ENCODE data around the gene ERGIC1.

DNA sequence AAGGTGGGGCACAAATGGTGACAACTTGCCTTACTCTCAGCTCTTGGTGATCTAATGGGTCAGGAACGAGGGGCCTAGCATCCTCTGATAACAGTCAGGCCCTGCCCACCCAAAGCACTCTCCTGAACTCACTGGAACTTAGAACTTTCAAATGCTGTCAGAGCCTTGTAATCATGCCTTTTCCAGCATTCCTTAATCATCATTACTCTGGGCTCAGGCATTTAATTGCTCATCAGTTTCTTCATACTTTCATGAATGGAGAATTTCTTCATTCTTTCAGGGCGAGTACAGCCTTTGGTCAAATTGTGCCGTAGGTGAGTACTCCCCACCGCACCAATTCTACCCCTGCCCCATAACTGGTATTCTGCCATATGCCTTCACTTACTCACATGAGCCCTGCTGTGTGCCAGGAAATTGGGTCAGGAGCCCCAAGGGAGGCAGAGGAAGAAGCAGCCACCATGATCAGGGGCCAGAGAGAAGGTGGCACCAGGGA is 32.8 kb upstream of the ERGIC1 start:
- TF ChIP-seq CTCF (IDR thresholded peaks at IDR 0.05; ENCODE audit: insufficient read depth, low read length, poor library complexity, severe bottlenecking) (no peak), EZH2phosphoT487 (conservative IDR thresholded peaks at IDR 0.05; ENCODE audit: low read length) (no peak)
